IMR-90 (cell line): ENCODE measurements around the gene ARF1. TPM values are rescaled to one million over a fixed set of nuclear protein-coding genes. Genes with fewer than 3 reads are reported as not detected.

Source experiments
- ATAC-seq: fragments of 200-7000 bp; cut with Tn5 transposase; 2 replicates; pipeline ENCODE4 v1.9.1; 2020; ENCODE audit warnings: low read depth, mild to moderate bottlenecking, moderate library complexity
- BruUV-seq: library from RNA; stranded (reverse); fragments of 400-500 nt; replicated peaks from 2 replicates; lab custom pipeline; 2021; lab: Mats Ljungman, UMichigan
- CTCF ChIA-PET: fragments of 300-600 bp; formaldehyde crosslinking; extraction: SDS; loops from one replicate; lab custom pipeline; 2021; ENCODE audit warnings: antibody characterized with exemption; lab: Yijun Ruan, JAX
- POLR2A ChIA-PET: fragments of 300-600 bp; sonication (Branson Sonifier 250); formaldehyde crosslinking; loops from one replicate; lab custom pipeline; 2022; ENCODE audit warnings: antibody characterized with exemption; ENCODE audit not compliant: unreplicated experiment; lab: Charles Lee
- DNase-seq: peaks from one replicate; pipeline ENCODE4 v3.0.0; 2013
- H2AFZ ChIP-seq: replicated peaks from 2 replicates; pipeline ENCODE3; 2013; ENCODE audit warnings: low read length, mild to moderate bottlenecking; ENCODE audit not compliant: poor library complexity
- H2AK5ac ChIP-seq: 2 replicates; pipeline ENCODE4 v1.6.1; 2013; ENCODE audit warnings: low read depth, low read length, inconsistent platforms
- H2AK9ac ChIP-seq: replicated peaks from 2 replicates; pipeline ENCODE3; 2013; ENCODE audit warnings: mild to moderate bottlenecking, low read depth, low read length, moderate library complexity; ENCODE audit not compliant: poor library complexity
- H2BK120ac ChIP-seq: 2 replicates; pipeline ENCODE4 v1.6.1; 2013; ENCODE audit warnings: low read depth, low read length, inconsistent platforms
- H2BK15ac ChIP-seq: 3 replicates; pipeline ENCODE4 v1.6.1; 2013; ENCODE audit warnings: low read depth, low read length, inconsistent platforms
- H2BK20ac ChIP-seq: 2 replicates; pipeline ENCODE4 v1.6.1; 2013; ENCODE audit warnings: low read depth, mild to moderate bottlenecking, inconsistent platforms, low read length, moderate library complexity
- H2BK5ac ChIP-seq: 2 replicates; pipeline ENCODE4 v1.6.1; 2013; ENCODE audit warnings: mild to moderate bottlenecking, low read depth, low read length, inconsistent platforms; ENCODE audit not compliant: poor library complexity, severe bottlenecking
- H3K14ac ChIP-seq: replicated peaks from 2 replicates; pipeline ENCODE4 v1.6.1; 2013; ENCODE audit warnings: low read depth, low read length, inconsistent platforms
- H3K18ac ChIP-seq: 2 replicates; pipeline ENCODE4 v1.6.1; 2013; ENCODE audit warnings: low read depth, low read length, control low read depth
- H3K23ac ChIP-seq: 2 replicates; pipeline ENCODE4 v1.6.1; 2013; ENCODE audit warnings: low read depth, low read length, inconsistent platforms
- H3K27ac ChIP-seq: 2 replicates; pipeline ENCODE4 v1.5.1; 2013; ENCODE audit warnings: mild to moderate bottlenecking, control low read depth, low read length; ENCODE audit not compliant: insufficient read depth
- H3K27me3 ChIP-seq: 2 replicates; pipeline ENCODE4 v1.6.1; 2013; ENCODE audit warnings: low read length; ENCODE audit not compliant: control insufficient read depth, insufficient read depth
- H3K36me3 ChIP-seq: 2 replicates; pipeline ENCODE4 v1.6.1; 2013; ENCODE audit warnings: low read length, mixed read lengths; ENCODE audit not compliant: control insufficient read depth, insufficient read depth
- H3K4ac ChIP-seq: 2 replicates; pipeline ENCODE4 v1.6.1; 2013; ENCODE audit warnings: low read depth, low read length, inconsistent platforms
- H3K4me1 ChIP-seq: 2 replicates; pipeline ENCODE4 v1.6.1; 2013; ENCODE audit warnings: low read length, mixed read lengths; ENCODE audit not compliant: control insufficient read depth, insufficient read depth
- H3K4me2 ChIP-seq: 2 replicates; pipeline ENCODE4 v1.6.1; 2013; ENCODE audit warnings: low read depth, mild to moderate bottlenecking, control low read depth, low read length, moderate library complexity
- H3K4me3 ChIP-seq: 2 replicates; pipeline ENCODE4 v1.5.1; 2013; ENCODE audit warnings: low read depth, mild to moderate bottlenecking, control low read depth, low read length, moderate library complexity; ENCODE audit not compliant: insufficient read depth
- H3K56ac ChIP-seq: 2 replicates; pipeline ENCODE4 v1.6.1; 2013; ENCODE audit warnings: low read length, inconsistent platforms; ENCODE audit not compliant: insufficient read depth; ENCODE audit errors: extremely low read depth
- H3K79me1 ChIP-seq, 2 experiments: 2 replicates each; pipeline ENCODE4 v1.6.1; 2013; ENCODE audit warnings: low read length in 2 of 2, inconsistent platforms in 1 of 2, low read depth in 1 of 2
- H3K9ac ChIP-seq: 2 replicates; pipeline ENCODE4 v1.6.1; 2013; ENCODE audit warnings: low read depth, low read length, control low read depth
- H3K9me1 ChIP-seq: 2 replicates; pipeline ENCODE4 v1.6.1; 2013; ENCODE audit warnings: low read length, inconsistent platforms; ENCODE audit not compliant: insufficient read depth
- H3K9me3 ChIP-seq: 2 replicates; pipeline ENCODE4 v1.6.1; 2013; ENCODE audit warnings: low read length; ENCODE audit not compliant: control insufficient read depth, insufficient read depth
- H4K20me1 ChIP-seq: 2 replicates; pipeline ENCODE4 v1.6.1; 2013; ENCODE audit warnings: low read length, inconsistent platforms; ENCODE audit not compliant: insufficient read depth
- H4K5ac ChIP-seq: 2 replicates; pipeline ENCODE4 v1.6.1; 2013; ENCODE audit warnings: mild to moderate bottlenecking, low read depth, low read length, control low read depth
- H4K8ac ChIP-seq, 2 experiments: 2 replicates each; pipeline ENCODE4 v1.6.1; 2013; ENCODE audit warnings: low read depth in 2 of 2, low read length in 2 of 2, control low read depth in 1 of 2, inconsistent platforms in 1 of 2
- H4K91ac ChIP-seq: 2 replicates; pipeline ENCODE4 v1.6.1; 2013; ENCODE audit warnings: low read depth, low read length, inconsistent platforms; ENCODE audit not compliant: insufficient read depth
- MAZ ChIP-seq: IDR thresholded peaks from 2 replicates; pipeline ENCODE4 v1.6.1; 2012; ENCODE audit warnings: low read depth, mild to moderate bottlenecking, low read length, improper control_type of control experiment, moderate library complexity, borderline replicate concordance
- NFE2L2 ChIP-seq: fragments of 150-350 bp; IDR thresholded peaks from 2 replicates; pipeline ENCODE4 v1.6.1; 2016; ENCODE audit warnings: low read depth, mild to moderate bottlenecking, low read length
- RAD21 ChIP-seq: IDR thresholded peaks from 2 replicates; pipeline ENCODE4 v1.6.1; 2012; ENCODE audit warnings: low read length, improper control_type of control experiment
- RFX5 ChIP-seq: IDR thresholded peaks from 2 replicates; pipeline ENCODE4 v1.8.0; 2012; ENCODE audit warnings: low read depth, mild to moderate bottlenecking, low read length, moderate library complexity
- WGBS, 2 experiments: methylation state at CpG; one replicate each; pipeline versions ENCODE4 v1.1.5 to v1.1.7; 2013; ENCODE audit warnings: missing lambda C conversion rate in 2 of 2; ENCODE audit not compliant: insufficient read length in 1 of 2; ENCODE audit errors: extremely low coverage in 2 of 2; 5-methylcytosine and 5-hydroxymethylcytosine counted together
- dilution Hi-C: fragments of 300-500 bp; cut with HindIII; formaldehyde crosslinking; loops from one replicate; pipeline ENCODE4 v1.14.3; 2018; ENCODE audit warnings: low sequenced_read_pairs; ENCODE audit not compliant: unreplicated experiment
- in situ Hi-C: fragments of 300-500 bp; cut with MboI; formaldehyde crosslinking; loops from 3 replicates; pipeline ENCODE4 v1.14.3; 2019; ENCODE audit warnings: low sequenced_read_pairs, inconsistent platforms, mixed read lengths
- intact Hi-C: fragments of 100-400 bp; cut with micrococcal nuclease; formaldehyde crosslinking; loops from 2 replicates; pipeline ENCODE4 v1.10.0; 2022
- polyA plus RNA-seq, 3 experiments: library from polyadenylated mRNA; depleted of rRNA; stranded (reverse); fragments of >200 nt; gene quantifications; 2 replicates each; pipeline ENCODE4 v1.2.3, GENCODE V29; 2012; ENCODE audit warnings: low replicate concordance in 1 of 3
- total RNA-seq: library from RNA; depleted of rRNA; stranded (reverse); fragments of >200 nt; gene quantifications from 2 replicates; pipeline ENCODE4 v1.2.3, GENCODE V29; 2012

Gene ARF1
- total and polyA plus RNA-seq, 2 of the 4 experiments (the other 2 are of a cell fraction): 330 to 1,100 TPM

GRCh38 chr1:228058949-228059633 lies 23.4 kb upstream of the ARF1 start:
- Histone ChIP-seq H3K14ac (no peak overlapping the region), H3K4me2 (no peak overlapping the region), H3K9me3 (peaks cover 13% of the 10 kb centered on the region; the same call in 1 of the 2 replicates), H2BK5ac (no peak overlapping the region), H2AFZ (peak overlapping the region; percentile 70), H3K4me3 (no peak overlapping the region), H3K27me3 (peaks cover 38% of the 10 kb centered on the region), H3K27ac (no peak overlapping the region), H4K20me1 (no peaks in the 10 kb centered on the region), H3K4me1 (peaks cover 2% of the 10 kb centered on the region; the same call in 1 of the 2 replicates), H2AK5ac (no peak overlapping the region), H3K9ac (no peak overlapping the region), H4K5ac (no peak overlapping the region), H2BK15ac (no peak overlapping the region), H3K4ac (no peak overlapping the region), H3K56ac (no peak overlapping the region), H4K8ac (no peak overlapping the region), H2BK120ac (no peak overlapping the region), H2AK9ac (no peak overlapping the region), H3K23ac (no peak overlapping the region), H3K18ac (no peak overlapping the region), H3K9me1 (no peaks in the 10 kb centered on the region), H3K36me3 (no peaks in the 10 kb centered on the region), H2BK20ac (no peak overlapping the region), H4K91ac (no peak overlapping the region), H3K79me1 (no peaks in the 10 kb centered on the region)
- ATAC-seq (no peak), DNase-seq (no peak)
- dilution Hi-C loops: no loop called here
- intact Hi-C loops: no loop called here
- WGBS, 2 experiments: 11% methylated on average over 47 of the region's 66 CpGs; no CpG with 5 or more reads in 1 of the 2 experiments
- TF ChIP-seq RAD21 (no peak), NFE2L2 (no peak), MAZ (no peak), RFX5 (no peak)
- CTCF ChIA-PET: no interaction called here
- in situ Hi-C loops: no loop called here
- BruUV-seq: no TSS peak
- POLR2A ChIA-PET: no interaction called here
